ENCODE results near the gene GRIA4.

The GRIA4 gene

DNA sequence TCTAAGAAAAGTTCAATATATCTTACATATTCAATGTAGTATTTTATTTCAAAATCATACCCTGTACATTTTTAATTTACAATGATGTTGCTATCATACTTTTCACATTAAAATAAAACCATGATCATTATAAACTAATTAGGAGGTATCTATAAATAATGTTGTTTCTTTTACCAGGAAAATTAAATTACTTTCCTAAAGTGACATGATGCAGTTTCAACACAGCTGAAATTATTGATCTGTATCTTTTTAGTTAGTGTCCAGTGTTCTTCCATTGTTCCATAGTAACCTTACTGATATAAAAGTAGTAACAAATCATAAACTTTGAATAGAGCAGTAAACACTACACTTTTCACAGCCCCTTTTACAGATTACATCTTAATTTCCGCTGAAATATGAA is 29.7 kb downstream of the GRIA4 start:
- DNase-seq (ENCODE audit: low spot score): no peak

GRCh38 chr11:105641433-105641832 is 31.6 kb downstream of the GRIA4 start:
- DNase-seq (ENCODE audit: low spot score): no peak

- DNase-seq (ENCODE audit: low spot score): no peak
Observed at GRCh38 chr11:105642870-105643269, 33.0 kb downstream of the GRIA4 start.

DNA sequence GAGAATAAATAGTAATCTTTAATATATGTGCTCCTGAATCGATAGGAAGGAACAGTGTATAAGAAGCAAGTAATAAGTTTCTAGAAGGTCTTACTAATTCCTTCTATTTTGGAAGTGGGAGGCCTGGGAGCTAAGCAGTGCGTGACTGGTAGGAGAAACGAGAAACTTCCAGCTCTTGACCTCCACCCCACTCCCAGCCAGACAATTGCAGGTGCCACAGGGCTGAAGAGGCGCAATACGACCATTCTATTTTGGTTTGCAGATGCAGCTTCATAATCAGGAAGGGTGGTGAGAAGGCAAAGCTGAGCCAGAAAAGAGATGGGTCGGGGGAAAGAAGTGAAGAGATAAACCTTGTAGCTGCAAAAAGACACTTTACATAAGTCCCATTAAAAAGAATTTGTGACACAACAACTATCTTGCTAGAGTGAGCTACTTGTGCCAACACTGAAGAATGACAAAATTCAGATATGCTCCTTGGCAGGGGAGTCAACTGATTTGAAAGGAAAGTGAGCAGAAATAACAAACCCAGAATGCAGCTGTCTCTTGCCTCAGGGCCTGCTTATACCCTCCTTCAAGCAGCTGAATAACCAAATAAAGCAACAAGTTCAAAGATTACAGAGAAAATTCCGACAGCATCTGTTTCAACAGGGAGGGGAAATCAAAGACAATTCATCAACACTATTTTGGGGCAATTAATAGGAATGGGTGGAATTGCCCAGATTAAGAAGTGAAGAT is 35.1 kb downstream of the GRIA4 start:
- no peak for DNase-seq (ENCODE audit: low spot score)

DNA sequence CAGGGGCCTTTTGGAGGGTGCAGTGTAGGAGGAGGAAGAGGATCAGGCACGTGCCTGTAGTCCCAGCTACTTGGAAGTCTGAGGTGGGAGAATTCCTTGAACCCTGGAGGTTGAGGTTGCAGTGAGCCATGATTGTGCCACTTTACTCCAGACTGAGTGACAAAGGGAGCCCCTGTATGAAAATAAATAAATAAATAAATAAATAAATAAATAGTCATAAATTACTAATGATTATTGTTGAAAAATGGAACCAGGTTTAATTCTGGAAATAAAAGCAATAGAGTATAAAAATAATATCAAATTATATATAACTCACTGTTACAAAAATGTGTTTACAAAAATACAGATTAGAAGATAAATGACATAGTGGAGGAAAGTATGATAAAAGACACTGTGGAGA is 37.9 kb downstream of the GRIA4 start:
- no peak for DNase-seq (ENCODE audit: low spot score)

GRCh38 chr11:105648762-105649161 is 38.9 kb downstream of the GRIA4 start:
- no peak for DNase-seq (ENCODE audit: low spot score)

GRCh38 chr11:105665281-105665680 is 55.4 kb downstream of the GRIA4 start:
- no peak for DNase-seq (ENCODE audit: low spot score)

GRCh38 chr11:105667441-105667840 is 57.6 kb downstream of the GRIA4 start:
- no peak for DNase-seq (ENCODE audit: low spot score)

DNA sequence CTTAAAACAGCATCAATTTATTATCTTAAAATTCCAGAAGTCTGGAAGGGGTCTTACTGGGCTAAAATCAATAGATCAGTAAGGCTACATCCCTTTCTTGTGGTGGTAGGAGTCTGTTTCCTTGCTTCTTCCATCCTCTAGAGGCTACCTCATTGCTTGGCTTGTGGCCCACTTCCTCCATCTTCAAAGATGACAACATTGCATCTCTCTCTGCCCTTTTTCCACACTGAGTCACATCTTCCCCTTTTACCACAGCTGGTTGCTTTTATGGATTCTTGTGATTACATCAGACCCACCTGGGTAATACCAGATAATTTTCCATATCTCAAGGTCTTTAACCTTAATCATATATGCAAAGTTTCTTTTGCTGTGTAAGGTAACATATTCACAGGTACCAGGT is 60.9 kb downstream of the GRIA4 start:
- no peak for DNase-seq (ENCODE audit: low spot score)

- peak; percentile 2 for DNase-seq (ENCODE audit: low spot score)
Observed at GRCh38 chr11:105673089-105673488, 63.2 kb downstream of the GRIA4 start.

GRCh38 chr11:105689631-105690030 is 79.8 kb downstream of the GRIA4 start:
- no peak for DNase-seq (ENCODE audit: low spot score)

DNA sequence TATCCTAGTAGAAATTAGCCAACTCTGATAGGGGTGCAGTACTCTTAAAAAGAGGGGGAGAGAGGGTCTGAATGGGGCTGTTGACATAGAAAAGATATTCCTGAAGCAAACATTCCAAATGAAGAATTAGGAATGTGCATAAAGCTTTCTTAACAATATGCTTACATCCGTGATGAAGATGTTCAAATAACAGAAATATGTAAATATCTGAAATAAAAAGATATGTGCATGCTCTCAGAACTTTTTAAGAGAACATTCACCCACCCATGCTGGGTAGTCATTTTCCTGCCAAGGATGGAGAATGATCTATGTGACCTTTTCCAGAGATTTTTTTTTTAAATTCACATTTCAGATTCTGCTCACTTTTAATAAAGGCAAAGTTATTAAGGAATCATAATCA is 80.6 kb downstream of the GRIA4 start:
- DNase-seq (ENCODE audit: low spot score): no peak

DNA sequence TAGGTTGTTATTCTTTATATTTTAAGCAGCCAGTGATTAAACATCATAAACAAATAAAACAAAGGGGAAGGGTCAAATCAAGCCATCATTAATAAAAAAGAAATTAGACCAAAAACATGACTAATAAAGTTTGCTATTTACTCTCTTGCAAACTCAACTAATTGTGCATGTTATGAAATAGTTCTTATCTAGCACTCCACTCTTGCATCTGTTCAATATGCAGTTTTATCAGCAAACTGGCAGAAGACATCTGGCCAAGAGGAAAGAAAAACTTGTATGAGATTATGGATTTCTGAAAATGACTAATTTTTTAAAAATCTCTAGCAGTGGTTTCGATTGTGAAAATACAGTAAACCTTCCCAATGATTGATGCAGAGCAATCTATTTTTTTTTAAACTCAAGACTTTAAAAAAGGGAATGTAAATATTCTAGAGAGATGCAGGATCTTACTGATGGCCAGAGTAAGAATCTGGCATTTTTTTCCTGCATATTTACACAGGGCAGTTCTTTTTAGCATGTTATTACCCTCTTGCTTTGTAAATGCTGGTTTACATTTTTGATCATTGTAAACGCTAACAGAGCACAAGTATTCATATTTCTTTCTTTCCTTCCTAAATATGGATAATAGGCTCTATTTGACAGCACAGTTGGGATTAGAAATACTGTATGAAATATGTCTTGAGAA is 83.3 kb downstream of the GRIA4 start:
- no peak for DNase-seq (ENCODE audit: low spot score)

DNA sequence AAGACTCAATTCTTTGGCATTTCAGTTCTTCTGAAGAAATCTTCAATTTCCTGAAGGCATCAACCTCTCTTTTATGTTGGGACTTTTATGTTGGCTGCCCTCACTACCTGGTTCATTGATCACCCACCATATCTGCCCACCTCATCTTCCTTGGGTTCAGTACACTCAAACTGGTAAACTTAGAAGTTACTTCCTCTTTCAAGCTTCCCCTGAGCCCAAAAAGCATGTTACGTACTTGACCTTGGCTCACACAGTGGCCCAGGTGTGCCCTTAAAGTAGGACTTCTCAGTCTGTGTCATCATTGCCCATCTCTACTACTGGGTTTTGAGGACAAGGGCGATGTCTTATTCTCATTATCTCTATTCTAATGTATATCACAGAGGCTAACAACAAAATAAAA is 86.1 kb downstream of the GRIA4 start:
- DNase-seq (ENCODE audit: low spot score): no peak

DNA sequence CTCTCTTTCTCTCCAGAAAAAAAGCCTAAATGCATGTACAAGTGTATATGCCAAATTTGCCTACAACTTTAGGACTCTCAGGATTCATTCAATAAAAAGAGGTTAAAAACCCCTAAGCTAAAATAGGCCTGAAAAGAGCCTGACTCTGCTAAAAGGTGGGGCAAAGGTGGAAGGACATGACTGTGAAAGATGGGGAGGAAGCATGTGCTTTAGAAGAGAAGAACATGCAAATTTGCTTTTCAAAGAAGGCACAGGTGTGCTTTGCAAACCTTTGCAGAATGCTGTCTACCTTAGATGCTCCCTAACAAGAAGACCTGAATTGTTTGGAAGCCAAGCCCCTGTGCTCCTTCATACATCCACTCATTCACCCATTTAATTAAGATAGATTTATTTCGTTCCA is 87.4 kb downstream of the GRIA4 start:
- DNase-seq (ENCODE audit: low spot score): no peak

- no peak for DNase-seq (ENCODE audit: low spot score)
Observed at GRCh38 chr11:105699203-105699602, 89.3 kb downstream of the GRIA4 start.

- no peak for DNase-seq (ENCODE audit: low spot score)
Observed at GRCh38 chr11:105700271-105700670, 90.4 kb downstream of the GRIA4 start.

DNA sequence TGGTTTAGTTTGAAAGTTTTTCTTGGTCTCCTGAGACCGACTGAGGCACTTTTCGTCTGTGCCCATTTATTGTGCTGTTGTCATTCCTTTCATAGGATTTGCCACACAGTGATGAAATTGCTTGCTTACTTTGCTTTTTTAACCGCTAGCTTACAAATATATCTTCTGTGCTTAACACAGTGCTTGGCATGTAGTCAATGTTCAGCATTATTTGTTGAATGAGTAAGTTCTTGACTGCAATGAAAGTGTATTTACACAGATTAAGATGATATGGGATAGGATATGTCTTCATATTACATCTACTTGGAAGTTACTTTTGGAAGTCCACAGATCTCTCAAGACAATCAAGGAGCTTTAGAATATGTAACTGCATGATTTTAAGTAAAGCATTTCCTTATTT is 91.2 kb downstream of the GRIA4 start:
- DNase-seq (ENCODE audit: low spot score): no peak

- no peak for DNase-seq (ENCODE audit: low spot score)
Observed at GRCh38 chr11:105705786-105706530, 96.1 kb downstream of the GRIA4 start.

- no peak for DNase-seq (ENCODE audit: low spot score)
Observed at GRCh38 chr11:105713106-105713505, 103.2 kb downstream of the GRIA4 start.

GRCh38 chr11:105713696-105714095 is 103.8 kb downstream of the GRIA4 start:
- no peak for DNase-seq (ENCODE audit: low spot score)

DNA sequence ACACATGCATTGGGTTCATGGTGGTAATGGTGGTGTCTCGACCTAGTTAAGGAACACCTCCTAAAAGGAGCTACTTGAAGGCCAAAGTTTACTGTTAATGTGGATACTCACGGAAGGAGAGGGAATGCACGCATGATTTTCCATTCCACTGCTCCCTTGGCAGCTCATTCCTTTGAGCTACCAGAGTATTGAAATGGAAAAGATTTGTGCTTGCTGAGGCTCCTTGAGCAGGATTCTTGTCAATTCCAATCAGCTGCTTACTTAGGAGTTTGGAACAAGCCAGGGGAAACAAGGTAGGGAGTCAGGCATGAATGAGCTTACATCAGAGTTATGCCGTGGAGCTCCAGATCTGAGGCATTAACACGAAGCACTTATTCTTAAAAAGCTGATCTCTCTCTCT is 108.8 kb downstream of the GRIA4 start:
- DNase-seq (ENCODE audit: low spot score): no peak

All from COLO829 (cell line).